WI38 (cell line): ENCODE measurements around the gene NLRP3.

Experiments
- H3K4me3 ChIP-seq: 2 replicates; pipeline ENCODE4 v1.5.1; 2011; ENCODE audit warnings: low read depth, mild to moderate bottlenecking, control low read depth, low read length
- TF ChIP-seq, protein P1 (sequence below): IDR thresholded peaks from 2 replicates; pipeline ENCODE4 v1.5.1; 2012; ENCODE audit warnings: low read depth, mild to moderate bottlenecking, control low read depth, low read length

Gene NLRP3

DNA sequence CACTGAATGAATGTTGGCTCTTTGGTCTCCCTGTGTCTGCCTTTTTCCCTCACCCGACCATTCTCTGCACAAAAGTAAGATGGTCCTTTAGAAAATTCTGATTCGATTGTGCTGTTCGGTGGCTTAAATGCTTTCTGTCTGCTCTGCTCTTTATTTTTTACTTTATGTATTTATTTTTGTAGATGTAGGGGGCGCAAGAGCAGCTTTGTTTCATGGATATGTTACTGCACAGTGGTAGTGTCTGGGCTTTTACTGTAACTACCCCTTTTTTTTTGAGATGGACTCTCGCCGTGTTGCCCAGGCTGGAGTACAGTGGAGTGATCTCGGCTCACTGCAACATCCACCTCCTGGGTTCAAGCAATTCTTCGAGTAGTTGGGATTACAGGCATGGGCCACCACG, 15.7 kb downstream of the NLRP3 start:
- TF ChIP-seq, protein P1, sequence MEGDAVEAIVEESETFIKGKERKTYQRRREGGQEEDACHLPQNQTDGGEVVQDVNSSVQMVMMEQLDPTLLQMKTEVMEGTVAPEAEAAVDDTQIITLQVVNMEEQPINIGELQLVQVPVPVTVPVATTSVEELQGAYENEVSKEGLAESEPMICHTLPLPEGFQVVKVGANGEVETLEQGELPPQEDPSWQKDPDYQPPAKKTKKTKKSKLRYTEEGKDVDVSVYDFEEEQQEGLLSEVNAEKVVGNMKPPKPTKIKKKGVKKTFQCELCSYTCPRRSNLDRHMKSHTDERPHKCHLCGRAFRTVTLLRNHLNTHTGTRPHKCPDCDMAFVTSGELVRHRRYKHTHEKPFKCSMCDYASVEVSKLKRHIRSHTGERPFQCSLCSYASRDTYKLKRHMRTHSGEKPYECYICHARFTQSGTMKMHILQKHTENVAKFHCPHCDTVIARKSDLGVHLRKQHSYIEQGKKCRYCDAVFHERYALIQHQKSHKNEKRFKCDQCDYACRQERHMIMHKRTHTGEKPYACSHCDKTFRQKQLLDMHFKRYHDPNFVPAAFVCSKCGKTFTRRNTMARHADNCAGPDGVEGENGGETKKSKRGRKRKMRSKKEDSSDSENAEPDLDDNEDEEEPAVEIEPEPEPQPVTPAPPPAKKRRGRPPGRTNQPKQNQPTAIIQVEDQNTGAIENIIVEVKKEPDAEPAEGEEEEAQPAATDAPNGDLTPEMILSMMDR, result no peak

GRCh38 chr1:247434005-247434404, 18.0 kb downstream of the NLRP3 start:
- no peak overlapping the region for H3K4me3 ChIP-seq
- TF ChIP-seq, protein P1, result no peak

More for the DNA sequence above, 15.7 kb downstream of the NLRP3 start:
- H3K4me3 ChIP-seq, result no peak overlapping the region

DNA sequence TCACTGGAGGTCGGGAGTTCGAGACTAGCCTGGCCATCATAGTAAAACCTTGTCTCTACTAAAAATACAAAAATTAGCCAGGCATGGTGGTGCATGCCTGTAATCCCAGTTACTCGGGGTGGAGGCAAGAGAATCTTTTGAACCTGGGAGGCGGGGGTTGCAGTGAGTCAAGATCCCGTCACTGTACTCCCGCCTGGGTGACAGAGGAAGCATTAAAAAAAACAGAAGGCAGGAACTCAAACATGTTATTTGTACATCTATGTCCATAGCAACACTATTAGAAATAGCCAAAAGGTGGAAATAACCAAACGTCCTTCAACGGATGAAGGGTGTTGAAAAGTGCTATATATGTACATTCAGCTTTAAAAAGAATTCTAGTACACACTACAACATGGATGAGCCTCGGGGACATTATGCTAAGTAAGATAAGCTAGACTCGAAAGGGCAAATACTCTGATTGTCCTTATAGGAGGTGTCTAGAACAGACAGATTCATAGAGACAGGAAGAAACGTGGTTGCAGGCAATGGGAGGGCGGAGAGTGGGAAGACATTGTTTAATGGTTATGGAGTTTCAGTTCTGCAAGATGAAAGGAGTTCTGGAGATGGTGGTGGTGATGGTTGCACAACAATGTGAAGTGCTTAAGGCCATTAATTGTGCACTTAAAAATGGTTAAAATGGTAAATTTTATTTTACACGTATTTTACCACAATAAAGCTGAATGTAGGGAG, 19.2 kb downstream of the NLRP3 start:
- TF ChIP-seq, protein P1, result no peak

GRCh38 chr1:247435759-247436147, 19.8 kb downstream of the NLRP3 start:
- H3K4me3 ChIP-seq, result no peak overlapping the region
- TF ChIP-seq, protein P1, result no peak

More for the DNA sequence above, 19.2 kb downstream of the NLRP3 start:
- H3K4me3 ChIP-seq, result no peak overlapping the region

DNA sequence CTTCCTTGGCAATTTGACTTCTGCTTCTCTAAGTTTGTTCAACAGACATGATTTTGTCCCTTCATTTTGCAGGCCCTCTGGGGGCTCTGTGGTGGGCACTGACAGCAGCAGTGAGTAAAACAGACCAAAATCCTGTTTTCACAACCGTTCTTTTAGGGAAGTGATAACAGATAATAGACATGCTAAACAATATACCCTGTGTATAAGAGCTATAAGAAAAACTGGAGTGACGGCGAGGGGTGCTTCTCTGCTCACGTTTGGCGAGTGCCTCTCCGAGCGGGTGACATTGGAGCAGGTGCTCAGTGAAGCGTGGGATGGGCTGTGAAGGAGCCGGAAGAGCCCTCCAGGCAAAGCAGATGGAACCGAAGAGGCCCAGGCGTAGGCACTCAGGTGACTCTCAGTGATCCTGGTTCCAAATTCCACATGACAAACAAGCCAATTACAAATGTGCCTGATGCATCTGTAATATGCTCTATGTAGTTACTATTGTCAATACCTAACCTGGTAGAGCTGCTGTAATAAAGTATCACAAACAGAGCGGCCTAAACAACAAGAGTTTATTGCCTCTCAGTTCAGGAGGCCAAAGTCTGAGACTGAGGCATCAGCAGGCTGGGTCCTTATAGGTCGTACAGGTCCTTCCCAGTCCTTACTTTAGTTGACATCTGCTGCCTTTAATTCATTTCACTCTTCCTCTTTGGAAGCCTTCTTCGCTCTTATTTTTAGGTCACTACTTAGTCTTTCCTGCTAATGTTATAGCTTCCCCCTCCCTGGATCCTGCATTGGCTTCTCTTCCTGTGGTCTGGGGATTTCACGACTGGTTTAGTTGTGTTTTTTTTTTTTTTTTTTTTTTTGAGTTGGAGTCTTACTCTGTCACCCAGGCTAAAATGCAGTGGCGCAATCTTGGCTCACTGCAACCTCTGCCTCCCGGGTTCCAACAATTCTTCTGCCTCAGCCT, 21.9 kb downstream of the NLRP3 start:
- no peak overlapping the region for H3K4me3 ChIP-seq
- TF ChIP-seq, protein P1, result no peak

DNA sequence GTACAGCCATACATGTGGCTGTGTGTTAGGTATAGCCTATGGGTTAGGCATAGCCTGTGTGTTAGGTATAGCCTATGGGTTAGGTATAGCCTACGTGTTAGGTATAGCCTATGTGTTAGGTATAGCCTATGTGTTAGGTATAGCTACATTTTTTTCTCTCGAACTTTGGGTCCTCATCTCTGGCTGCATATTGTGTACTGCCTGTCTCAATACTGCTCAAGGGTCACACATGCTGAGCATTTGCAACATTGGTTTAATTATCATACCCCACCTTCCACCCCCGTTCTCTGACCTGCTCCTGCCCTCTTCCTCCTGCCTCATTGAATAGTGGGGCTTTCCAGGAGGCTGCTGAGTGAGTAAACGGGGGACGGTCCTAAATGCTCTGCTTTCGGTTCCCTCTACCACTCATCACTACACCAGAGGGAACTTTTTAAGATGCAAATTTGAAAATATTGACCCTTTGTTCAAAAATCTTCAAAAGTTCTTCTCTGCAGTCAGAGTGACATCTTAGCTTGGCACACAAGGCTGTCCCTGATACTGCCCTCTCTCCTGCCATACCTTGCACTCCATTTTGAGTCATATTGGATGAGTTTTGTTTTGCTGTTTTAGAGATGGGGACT, 24.1 kb downstream of the NLRP3 start:
- TF ChIP-seq, protein P1, result no peak
- no peak overlapping the region for H3K4me3 ChIP-seq
